SK-N-SH (cell line): Measurements from ENCODE around the gene ADGB.

Source experiments
- CTCF ChIP-seq: fragments of 200-600 bp; sonication (generic); IDR thresholded peaks from 2 replicates; pipeline ENCODE4 v1.6.1; 2017; ENCODE audit warnings: antibody characterized with exemption, mild to moderate bottlenecking, moderate library complexity
- EZH2phosphoT487 ChIP-seq: fragments of 200-600 bp; sonication (generic); IDR thresholded peaks from 2 replicates; pipeline ENCODE4 v1.6.1; 2017; ENCODE audit warnings: low read depth, mixed run types, mild to moderate bottlenecking, antibody characterized with exemption, moderate library complexity, borderline replicate concordance
- NFIC ChIP-seq: IDR thresholded peaks from 2 replicates; pipeline ENCODE4 v1.4.0; 2012; ENCODE audit warnings: borderline replicate concordance

GRCh38 chr6:146790561-146791091 lies 191.9 kb downstream of the ADGB start:
- TF ChIP-seq CTCF (no peak), NFIC (no peak), EZH2phosphoT487 (no peak)
